ENCODE data around the gene SH3PXD2A. TPM values are rescaled to one million over a fixed set of nuclear protein-coding genes. Genes with fewer than 3 reads are reported as not detected.
A peak's percentile ranks its signal among the peaks of the same experiment; 100 is the strongest.

The SH3PXD2A gene
- total RNA-seq, 4 donors from 2014 or later = 12.1 to 68.5 (median 21.7) TPM

DNA sequence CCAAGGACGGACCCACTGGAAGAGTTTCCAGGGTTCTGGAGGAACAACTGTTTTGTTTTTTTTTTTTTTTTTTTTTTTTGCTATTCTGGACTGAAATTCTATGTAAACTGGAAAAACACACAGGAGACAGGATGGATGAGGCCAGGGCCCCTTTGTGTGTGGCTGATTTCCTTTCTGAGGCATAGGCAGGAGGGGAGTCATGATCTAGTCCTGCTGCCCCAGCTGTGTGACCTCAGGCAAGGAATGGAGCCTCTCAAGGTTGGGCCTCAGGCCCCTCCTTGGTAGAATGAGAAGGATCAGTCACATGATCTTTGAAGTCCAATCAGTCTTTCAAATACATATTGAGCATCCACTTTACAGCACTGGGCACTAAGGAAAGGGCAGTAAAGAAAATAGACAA is 87.6 kb downstream of the SH3PXD2A start:
- Histone ChIP-seq H3K27ac (no peak overlapping the region), H3K9me3 (no peaks in the 10 kb centered on the region)
- TF ChIP-seq POLR2A (IDR thresholded peaks at IDR 0.05) = no peak
- TF ChIP-seq, protein P1, sequence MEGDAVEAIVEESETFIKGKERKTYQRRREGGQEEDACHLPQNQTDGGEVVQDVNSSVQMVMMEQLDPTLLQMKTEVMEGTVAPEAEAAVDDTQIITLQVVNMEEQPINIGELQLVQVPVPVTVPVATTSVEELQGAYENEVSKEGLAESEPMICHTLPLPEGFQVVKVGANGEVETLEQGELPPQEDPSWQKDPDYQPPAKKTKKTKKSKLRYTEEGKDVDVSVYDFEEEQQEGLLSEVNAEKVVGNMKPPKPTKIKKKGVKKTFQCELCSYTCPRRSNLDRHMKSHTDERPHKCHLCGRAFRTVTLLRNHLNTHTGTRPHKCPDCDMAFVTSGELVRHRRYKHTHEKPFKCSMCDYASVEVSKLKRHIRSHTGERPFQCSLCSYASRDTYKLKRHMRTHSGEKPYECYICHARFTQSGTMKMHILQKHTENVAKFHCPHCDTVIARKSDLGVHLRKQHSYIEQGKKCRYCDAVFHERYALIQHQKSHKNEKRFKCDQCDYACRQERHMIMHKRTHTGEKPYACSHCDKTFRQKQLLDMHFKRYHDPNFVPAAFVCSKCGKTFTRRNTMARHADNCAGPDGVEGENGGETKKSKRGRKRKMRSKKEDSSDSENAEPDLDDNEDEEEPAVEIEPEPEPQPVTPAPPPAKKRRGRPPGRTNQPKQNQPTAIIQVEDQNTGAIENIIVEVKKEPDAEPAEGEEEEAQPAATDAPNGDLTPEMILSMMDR (IDR thresholded peaks at IDR 0.05) = no peak

DNA sequence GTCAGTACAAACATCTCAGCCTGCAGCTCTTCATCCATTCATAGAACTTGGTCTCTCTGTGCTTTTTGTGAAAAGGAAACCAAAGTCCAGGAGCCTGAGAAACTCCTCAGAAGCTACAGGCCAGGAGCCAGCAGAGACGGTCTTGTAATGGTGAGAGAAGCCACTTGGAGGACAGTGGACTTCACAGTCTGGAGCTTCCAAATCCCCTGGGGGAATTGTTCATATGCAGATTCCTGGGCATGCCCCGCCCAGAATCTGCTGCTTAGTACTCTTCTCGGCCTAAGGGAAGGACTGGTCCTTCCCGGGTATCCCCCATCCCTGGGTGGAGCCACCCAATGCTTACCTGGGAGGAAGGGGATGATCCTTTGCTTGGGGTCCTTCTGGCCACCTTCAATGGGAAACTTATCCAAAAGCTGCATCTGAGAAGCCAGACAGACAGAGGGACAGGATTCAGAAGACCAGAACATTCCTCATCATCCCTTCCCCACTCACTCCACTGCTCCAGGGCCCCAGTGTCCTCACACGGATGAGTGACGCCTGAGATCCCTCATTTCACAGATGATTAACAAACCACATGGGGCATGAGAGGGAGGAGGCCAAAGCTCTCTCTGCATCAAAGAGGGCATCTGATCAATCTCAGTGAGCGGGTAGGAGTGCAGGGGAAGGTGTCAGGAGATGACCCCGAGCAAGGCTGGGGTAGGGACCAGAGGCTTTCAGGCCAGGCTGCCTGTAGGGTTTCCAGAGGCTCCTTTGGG is 88.4 kb downstream of the SH3PXD2A start:
- no peak for TF ChIP-seq POLR2A (IDR thresholded peaks at IDR 0.05)
- TF ChIP-seq, protein P1 (IDR thresholded peaks at IDR 0.05) = no peak
- Histone ChIP-seq H3K27me3 (no peaks in the 10 kb centered on the region), H3K4me3 (no peak overlapping the region), H3K4me1 (peaks cover 0 to 15% (median 6%) of the 10 kb centered on the region in 4 donors), H3K27ac (no peak overlapping the region), H3K9me3 (no peaks in the 10 kb centered on the region), H3K36me3 (peaks cover 0 to 5% (median 0%) of the 10 kb centered on the region in 3 donors)
- DNase-seq = no peak

More for the DNA sequence above, 87.6 kb downstream of the SH3PXD2A start:
- no peak for DNase-seq
- Histone ChIP-seq H3K4me1 (peaks cover 0 to 22% (median 10%) of the 10 kb centered on the region in 4 donors), H3K36me3 (peaks cover 0 to 5% (median 0%) of the 10 kb centered on the region in 3 donors), H3K27me3 (no peaks in the 10 kb centered on the region), H3K4me3 (no peak overlapping the region)

DNA sequence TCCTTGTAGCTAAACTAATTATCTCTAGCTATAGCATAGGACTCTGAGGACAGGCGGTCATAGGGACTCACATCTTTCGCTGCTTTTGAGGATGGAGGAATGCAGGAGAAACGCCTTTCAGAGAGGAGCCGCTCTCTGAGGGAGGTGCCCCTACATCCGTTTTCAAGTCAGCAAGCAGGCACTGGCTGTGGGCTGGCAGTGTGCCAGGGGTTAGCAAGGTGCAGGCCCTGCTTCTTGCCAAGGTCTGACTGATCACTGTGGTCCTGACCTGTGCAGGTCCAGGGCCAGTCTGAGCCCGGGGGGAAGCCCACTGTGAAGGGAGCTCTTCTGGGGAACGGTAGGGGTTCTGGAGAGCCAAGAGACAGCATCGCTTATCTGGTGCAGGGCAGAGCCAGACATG is 89.4 kb downstream of the SH3PXD2A start:
- Histone ChIP-seq H3K27ac (no peak overlapping the region), H3K4me1 (peaks cover 0 to 16% (median 5%) of the 10 kb centered on the region in 4 donors), H3K9me3 (no peaks in the 10 kb centered on the region), H3K36me3 (peaks cover 0 to 5% (median 0%) of the 10 kb centered on the region in 3 donors), H3K4me3 (no peak overlapping the region), H3K27me3 (no peaks in the 10 kb centered on the region)
- TF ChIP-seq, protein P1 (IDR thresholded peaks at IDR 0.05) = no peak
- no peak for TF ChIP-seq POLR2A (IDR thresholded peaks at IDR 0.05)
- peak in 2 of 3 donors; percentile 67 to 78 for DNase-seq

DNA sequence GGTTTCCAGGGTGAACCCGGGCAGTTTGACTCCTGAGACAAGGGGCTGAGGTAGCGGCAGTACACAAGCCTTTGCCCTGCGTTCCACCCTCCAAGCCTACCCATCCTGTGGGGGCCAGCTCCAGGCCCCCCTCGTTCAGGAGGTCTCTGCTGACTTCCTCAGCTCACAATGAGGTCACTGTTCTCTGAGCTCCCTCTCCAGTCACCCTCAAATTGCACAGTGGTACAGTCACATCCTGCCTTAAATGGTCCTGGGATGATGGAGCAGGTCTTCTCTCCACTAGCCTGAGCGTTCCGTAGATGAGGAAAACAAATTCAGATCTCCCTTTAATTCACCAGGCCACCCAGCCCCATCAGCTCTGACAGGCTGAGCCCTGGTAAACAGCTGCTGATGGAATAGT is 90.2 kb downstream of the SH3PXD2A start:
- TF ChIP-seq, protein P1 (IDR thresholded peaks at IDR 0.05) = no peak
- no peak for TF ChIP-seq POLR2A (IDR thresholded peaks at IDR 0.05)
- Histone ChIP-seq H3K36me3 (peaks cover 0 to 5% (median 0%) of the 10 kb centered on the region in 3 donors), H3K27ac (no peak overlapping the region), H3K27me3 (no peaks in the 10 kb centered on the region), H3K9me3 (no peaks in the 10 kb centered on the region), H3K4me1 (peaks cover 0 to 21% (median 5%) of the 10 kb centered on the region in 4 donors), H3K4me3 (no peak overlapping the region)
- DNase-seq = no peak

DNA sequence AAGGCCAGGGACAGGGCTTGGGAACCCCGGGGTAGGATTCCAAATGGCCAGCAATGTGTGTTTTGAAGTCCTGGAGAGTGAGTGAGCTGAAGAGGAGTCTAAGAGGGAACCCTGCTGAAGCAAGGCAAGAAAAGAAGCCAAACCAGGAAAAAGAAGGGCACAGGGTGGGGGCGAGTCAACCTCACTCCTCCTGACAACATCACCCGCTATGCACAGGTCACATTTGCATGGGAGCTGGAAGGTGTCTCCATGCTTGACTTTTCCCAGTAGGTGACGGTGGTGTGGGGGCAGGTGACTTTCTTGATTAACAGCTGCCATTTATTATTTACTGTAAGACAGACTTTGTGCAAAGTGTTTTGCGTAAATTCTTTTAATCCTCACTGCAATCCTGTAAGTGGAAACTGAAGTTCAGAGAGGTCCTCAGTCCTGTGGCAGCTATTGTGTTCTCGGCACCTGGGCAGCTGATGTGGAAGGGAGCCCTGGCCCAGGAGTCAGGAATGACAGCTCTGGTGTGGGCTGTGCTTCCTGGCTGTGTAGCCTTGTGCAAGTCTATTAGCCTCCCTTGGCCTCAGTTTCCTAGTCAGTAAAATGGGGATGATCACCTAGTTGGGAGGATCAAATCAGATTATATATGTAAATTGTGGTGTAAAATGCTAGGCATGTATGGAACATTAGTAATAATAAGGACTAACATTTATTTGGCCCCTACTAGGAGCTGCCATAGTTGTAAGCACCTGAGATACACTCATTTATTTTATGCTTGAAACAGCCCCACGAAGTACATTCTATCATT is 90.9 kb downstream of the SH3PXD2A start:
- peak overlapping the region in 2 of 4 donors; percentile 19 to 37 for H3K27ac ChIP-seq
- H3K36me3 ChIP-seq = peaks cover 0 to 5% (median 0%) of the 10 kb centered on the region in 3 donors
- no peaks in the 10 kb centered on the region for H3K27me3 ChIP-seq
- no peak overlapping the region for H3K4me3 ChIP-seq
- no peaks in the 10 kb centered on the region for H3K9me3 ChIP-seq
- DNase-seq = no peak
- TF ChIP-seq, protein P1 (IDR thresholded peaks at IDR 0.05) = no peak
- TF ChIP-seq POLR2A (IDR thresholded peaks at IDR 0.05) = no peak
- H3K4me1 ChIP-seq = peaks cover 0 to 28% (median 5%) of the 10 kb centered on the region in 4 donors

Data from Peyer's patch (tissue), 4 donors.